IPS-15b (cell line): ENCODE measurements around the gene YIPF4.
"Not testable (repeated sequence)": the region's sequence is repeated elsewhere in the genome, so short reads cannot be mapped to it uniquely, and the experiment has no call there.

Source experiments
- H3K27me3 ChIP-seq: one replicate; pipeline ENCODE4 v1.6.1; 2013; ENCODE audit warnings: low read length; ENCODE audit not compliant: control insufficient read depth, insufficient read depth
- H3K36me3 ChIP-seq: one replicate; pipeline ENCODE4 v1.6.1; 2013; ENCODE audit warnings: low read length; ENCODE audit not compliant: control insufficient read depth, insufficient read depth
- H3K4me1 ChIP-seq: one replicate; pipeline ENCODE4 v1.6.1; 2013; ENCODE audit warnings: mild to moderate bottlenecking, low read length; ENCODE audit not compliant: control insufficient read depth, insufficient read depth
- H3K4me3 ChIP-seq: one replicate; pipeline ENCODE4 v1.5.1; 2013; ENCODE audit warnings: low read depth, low read length
- H3K9ac ChIP-seq: one replicate; pipeline ENCODE4 v1.6.1; 2013; ENCODE audit warnings: low read depth, mild to moderate bottlenecking, low read length
- H3K9me3 ChIP-seq: one replicate; pipeline ENCODE4 v1.6.1; 2013; ENCODE audit warnings: mild to moderate bottlenecking, low read length; ENCODE audit not compliant: control insufficient read depth, insufficient read depth

Gene YIPF4

DNA sequence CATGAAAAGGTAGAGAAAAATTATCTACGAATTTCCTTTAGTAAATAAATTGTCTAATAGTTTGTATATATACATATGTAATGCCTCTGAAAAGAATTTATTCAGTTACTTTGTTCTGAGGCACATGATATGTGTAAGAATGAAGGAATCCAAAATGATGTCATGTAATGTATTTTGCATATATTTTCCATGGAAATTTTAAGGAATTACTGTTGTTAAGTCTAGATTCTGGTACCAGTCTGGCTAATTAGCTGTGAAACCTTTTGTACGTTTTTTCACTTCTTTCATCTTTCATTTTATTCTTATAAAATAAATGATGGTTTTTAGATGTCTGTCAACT is 12.3 kb downstream of the YIPF4 start:
- Histone ChIP-seq H3K4me1 (no peaks in the 10 kb centered on the region), H3K9ac (no peak overlapping the region), H3K27me3 (no peaks in the 10 kb centered on the region), H3K9me3 (no peaks in the 10 kb centered on the region), H3K4me3 (no peak overlapping the region), H3K36me3 (peaks cover 3% of the 10 kb centered on the region)

GRCh38 chr2:32291746-32292145 is 14.0 kb downstream of the YIPF4 start:
- Histone ChIP-seq H3K4me3 (no peak overlapping the region), H3K27me3 (no peaks in the 10 kb centered on the region), H3K9me3 (no peaks in the 10 kb centered on the region)

GRCh38 chr2:32293493-32293892 is 15.8 kb downstream of the YIPF4 start:
- H3K4me3 ChIP-seq, H3K9me3 ChIP-seq, H3K36me3 ChIP-seq, H3K27me3 ChIP-seq, H3K4me1 ChIP-seq, H3K9ac ChIP-seq: not testable (repeated sequence)

More at GRCh38 chr2:32291746-32292145, 14.0 kb downstream of the YIPF4 start:
- no peaks in the 10 kb centered on the region for H3K4me1 ChIP-seq
- peaks cover 3% of the 10 kb centered on the region for H3K36me3 ChIP-seq
- H3K9ac ChIP-seq: no peak overlapping the region

- H3K9me3 ChIP-seq, H3K9ac ChIP-seq, H3K36me3 ChIP-seq, H3K4me1 ChIP-seq, H3K4me3 ChIP-seq, H3K27me3 ChIP-seq: not testable (repeated sequence)
Observed at GRCh38 chr2:32293966-32294562, 16.4 kb downstream of the YIPF4 start.

- no peak overlapping the region for H3K9ac ChIP-seq
- no peak overlapping the region for H3K4me3 ChIP-seq
- no peaks in the 10 kb centered on the region for H3K4me1 ChIP-seq
- no peaks in the 10 kb centered on the region for H3K36me3 ChIP-seq
- no peaks in the 10 kb centered on the region for H3K9me3 ChIP-seq
- H3K27me3 ChIP-seq: no peaks in the 10 kb centered on the region
Observed at GRCh38 chr2:32310577-32310976, 32.9 kb downstream of the YIPF4 start.

GRCh38 chr2:32314886-32315285 is 37.2 kb downstream of the YIPF4 start:
- Histone ChIP-seq H3K9ac (no peak overlapping the region), H3K4me1 (no peaks in the 10 kb centered on the region), H3K4me3 (no peak overlapping the region), H3K36me3 (no peaks in the 10 kb centered on the region), H3K27me3 (no peaks in the 10 kb centered on the region), H3K9me3 (no peaks in the 10 kb centered on the region)

- not testable (repeated sequence) for H3K9me3 ChIP-seq, H3K36me3 ChIP-seq, H3K4me3 ChIP-seq, H3K4me1 ChIP-seq, H3K9ac ChIP-seq, H3K27me3 ChIP-seq
Observed at GRCh38 chr2:32328679-32329078, 51.0 kb downstream of the YIPF4 start.

- not testable (repeated sequence) for H3K27me3 ChIP-seq, H3K36me3 ChIP-seq, H3K4me3 ChIP-seq, H3K9me3 ChIP-seq, H3K9ac ChIP-seq, H3K4me1 ChIP-seq
Observed at GRCh38 chr2:32329180-32329980, 51.7 kb downstream of the YIPF4 start.

DNA sequence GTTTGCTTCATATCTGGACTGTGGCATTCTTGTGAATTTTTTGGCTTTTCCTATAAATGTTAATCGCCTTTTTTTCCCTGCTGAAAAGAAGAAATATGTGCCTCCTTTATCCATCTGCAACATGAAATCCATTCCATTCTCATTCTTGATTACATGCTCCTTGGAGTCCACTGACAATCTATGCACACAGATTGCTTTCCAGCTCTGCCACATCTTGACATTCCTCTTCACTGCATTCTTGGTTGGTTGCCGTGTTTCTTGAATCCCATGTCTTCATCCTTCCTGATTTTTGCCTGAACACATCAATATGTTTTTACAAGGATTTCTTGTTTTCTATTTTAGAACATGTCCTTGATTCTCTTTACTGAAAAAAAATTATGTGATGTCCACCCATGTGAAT is 52.4 kb downstream of the YIPF4 start:
- no peak overlapping the region for H3K9ac ChIP-seq
- no peaks in the 10 kb centered on the region for H3K27me3 ChIP-seq

GRCh38 chr2:32342801-32343200 is 65.1 kb downstream of the YIPF4 start:
- Histone ChIP-seq H3K27me3 (no peaks in the 10 kb centered on the region), H3K4me3 (no peak overlapping the region), H3K9me3 (no peaks in the 10 kb centered on the region), H3K9ac (no peak overlapping the region), H3K36me3 (no peaks in the 10 kb centered on the region), H3K4me1 (no peaks in the 10 kb centered on the region)

More for the DNA sequence above, 52.4 kb downstream of the YIPF4 start:
- Histone ChIP-seq H3K4me3 (no peak overlapping the region), H3K9me3 (no peaks in the 10 kb centered on the region), H3K36me3 (no peaks in the 10 kb centered on the region), H3K4me1 (no peaks in the 10 kb centered on the region)

- not testable (repeated sequence) for H3K36me3 ChIP-seq, H3K9me3 ChIP-seq
Observed at GRCh38 chr2:32350797-32351196, 73.1 kb downstream of the YIPF4 start.

GRCh38 chr2:32355976-32356680 is 78.4 kb downstream of the YIPF4 start:
- peaks cover 4% of the 10 kb centered on the region for H3K4me1 ChIP-seq
- H3K27me3 ChIP-seq: no peaks in the 10 kb centered on the region
- H3K4me3 ChIP-seq: peak overlapping the region; percentile 97
- no peaks in the 10 kb centered on the region for H3K36me3 ChIP-seq
- no peaks in the 10 kb centered on the region for H3K9me3 ChIP-seq
- peak overlapping the region; percentile 86 for H3K9ac ChIP-seq

More at GRCh38 chr2:32350797-32351196, 73.1 kb downstream of the YIPF4 start:
- H3K4me3 ChIP-seq, H3K27me3 ChIP-seq, H3K4me1 ChIP-seq, H3K9ac ChIP-seq: not testable (repeated sequence)
